Endodermal cell (in vitro differentiated cells): Measurements from ENCODE around the gene NETO1. TPM values are rescaled to one million over a fixed set of nuclear protein-coding genes. Genes with fewer than 3 reads are reported as not detected.

Experiments used
- DNase-seq: peaks from one replicate; pipeline ENCODE4 v3.0.0-alpha.2; 2017
- H3K27ac ChIP-seq: 2 replicates; pipeline ENCODE4 v1.5.1; 2013; ENCODE audit warnings: mild to moderate bottlenecking, low read depth, low read length, moderate library complexity
- H3K27me3 ChIP-seq: 2 replicates; pipeline ENCODE4 v1.6.1; 2013; ENCODE audit warnings: mild to moderate bottlenecking, low read length, moderate library complexity; ENCODE audit not compliant: insufficient read depth, control insufficient read depth, poor library complexity, severe bottlenecking
- H3K36me3 ChIP-seq: 2 replicates; pipeline ENCODE4 v1.7.0; 2013; ENCODE audit warnings: mild to moderate bottlenecking, low read length, moderate library complexity; ENCODE audit not compliant: control insufficient read depth, insufficient read depth
- H3K4me1 ChIP-seq: one replicate; pipeline ENCODE4 v1.7.0; 2013; ENCODE audit warnings: low read length; ENCODE audit not compliant: control insufficient read depth, insufficient read depth
- H3K4me3 ChIP-seq: 2 replicates; pipeline ENCODE4 v1.5.1; 2013; ENCODE audit warnings: mild to moderate bottlenecking, low read length, moderate library complexity
- H3K9ac ChIP-seq: 2 replicates; pipeline ENCODE4 v1.6.1; 2013; ENCODE audit warnings: mild to moderate bottlenecking, low read length, moderate library complexity; ENCODE audit not compliant: poor library complexity, severe bottlenecking; ENCODE audit errors: extremely low read depth
- H3K9me3 ChIP-seq: 2 replicates; pipeline ENCODE4 v1.6.1; 2013; ENCODE audit warnings: mild to moderate bottlenecking, low read length, moderate library complexity; ENCODE audit not compliant: control insufficient read depth
- H3K27ac Mint-ChIP-seq: 2 replicates; pipeline ENCODE4 v1.8.0; 2020; ENCODE audit warnings: mixed read lengths
- H3K27me3 Mint-ChIP-seq: 2 replicates; pipeline ENCODE4 v1.8.0; 2021; ENCODE audit warnings: mild to moderate bottlenecking, mixed read lengths; ENCODE audit not compliant: insufficient read depth
- H3K36me3 Mint-ChIP-seq: 2 replicates; pipeline ENCODE4 v1.8.0; 2020; ENCODE audit warnings: low read depth, mixed read lengths
- H3K4me1 Mint-ChIP-seq: 2 replicates; pipeline ENCODE4 v1.8.0; 2020; ENCODE audit warnings: mixed read lengths
- H3K4me3 Mint-ChIP-seq: 2 replicates; pipeline ENCODE4 v1.8.0; 2020; ENCODE audit warnings: mild to moderate bottlenecking, moderate library complexity, mixed read lengths
- H3K9me3 Mint-ChIP-seq: 2 replicates; pipeline ENCODE4 v1.8.0; 2020; ENCODE audit warnings: mild to moderate bottlenecking, mixed read lengths
- CTCF ChIP-seq: fragments of 200-600 bp; sonication (generic); conservative IDR thresholded peaks from 2 replicates; pipeline ENCODE4 v1.5.0; 2021; ENCODE audit warnings: antibody characterized with exemption, mild to moderate bottlenecking
- WGBS, 2 experiments: methylation state at CpG; one replicate each; pipeline versions ENCODE4 v1.1.5 to v1.1.7; 2013; ENCODE audit warnings: missing lambda C conversion rate in 2 of 2, mixed read lengths in 1 of 2; ENCODE audit not compliant: insufficient coverage in 1 of 2, insufficient read length in 1 of 2; 5-methylcytosine and 5-hydroxymethylcytosine counted together
- total RNA-seq, 2 donors: library from RNA; stranded (reverse); fragmentation: NEBNext Ultra II Directional in 1 of 2; extraction: Animal tissue kit (Norgen Biotek cat#: 25700) in 1 of 2; gene quantifications; 2 replicates in 1 of 2; 3 replicates in 1 of 2; pipeline ENCODE4 v1.2.1, GENCODE V29; 2021

Gene NETO1
- total RNA-seq, 2 donors from 2014 or later: 4.2 to 6.5 TPM

GRCh38 chr18:72823345-72823744, 44.4 kb downstream of the NETO1 start:
- H3K9me3 ChIP-seq: no peaks in the 10 kb centered on the region
- no peaks in the 10 kb centered on the region for H3K27me3 ChIP-seq
- H3K4me1 ChIP-seq: no peaks in the 10 kb centered on the region
- no peak for TF ChIP-seq CTCF
- H3K36me3 ChIP-seq: no peaks in the 10 kb centered on the region
- H3K27ac ChIP-seq: no peak overlapping the region
- whole genome bisulfite sequencing, 2 experiments: 89 to 94% methylated on average over 8 of the region's 8 CpGs
- no peaks in the 10 kb centered on the region for H3K36me3 Mint-ChIP-seq
- no peak overlapping the region for H3K27ac Mint-ChIP-seq
- no peak overlapping the region for H3K9ac ChIP-seq
- H3K4me3 Mint-ChIP-seq: no peak overlapping the region
- H3K9me3 Mint-ChIP-seq: no peaks in the 10 kb centered on the region
- no peak for DNase-seq
- no peaks in the 10 kb centered on the region for H3K27me3 Mint-ChIP-seq
- no peak overlapping the region for H3K4me3 ChIP-seq
- peaks cover 4% of the 10 kb centered on the region for H3K4me1 Mint-ChIP-seq

GRCh38 chr18:72822202-72822601, 45.6 kb downstream of the NETO1 start:
- H3K27ac Mint-ChIP-seq: no peak overlapping the region
- 94 to 95% methylated on average over 13 of the region's 13 CpGs for WGBS, 2 experiments
- DNase-seq: no peak
- no peaks in the 10 kb centered on the region for H3K9me3 ChIP-seq
- H3K4me1 ChIP-seq: no peaks in the 10 kb centered on the region
- H3K4me3 ChIP-seq: no peak overlapping the region
- H3K9ac ChIP-seq: no peak overlapping the region
- peaks cover 4% of the 10 kb centered on the region for H3K4me1 Mint-ChIP-seq
- H3K27ac ChIP-seq: no peak overlapping the region
- no peak for TF ChIP-seq CTCF
- no peaks in the 10 kb centered on the region for H3K9me3 Mint-ChIP-seq
- no peak overlapping the region for H3K4me3 Mint-ChIP-seq
- no peaks in the 10 kb centered on the region for H3K36me3 ChIP-seq
- no peaks in the 10 kb centered on the region for H3K27me3 ChIP-seq
- H3K36me3 Mint-ChIP-seq: no peaks in the 10 kb centered on the region
- H3K27me3 Mint-ChIP-seq: no peaks in the 10 kb centered on the region

GRCh38 chr18:72820571-72820970, 47.2 kb downstream of the NETO1 start:
- no peaks in the 10 kb centered on the region for H3K27me3 Mint-ChIP-seq
- H3K27ac ChIP-seq: no peak overlapping the region
- no peak overlapping the region for H3K27ac Mint-ChIP-seq
- no peak overlapping the region for H3K4me3 Mint-ChIP-seq
- peaks cover 4% of the 10 kb centered on the region for H3K4me1 Mint-ChIP-seq
- H3K36me3 Mint-ChIP-seq: no peaks in the 10 kb centered on the region
- WGBS, 2 experiments: 76 to 85% methylated on average over 4 to 7 of the region's 7 CpGs
- H3K4me1 ChIP-seq: no peaks in the 10 kb centered on the region
- DNase-seq: no peak
- H3K9me3 Mint-ChIP-seq: no peaks in the 10 kb centered on the region
- H3K4me3 ChIP-seq: no peak overlapping the region
- H3K36me3 ChIP-seq: no peaks in the 10 kb centered on the region
- H3K9me3 ChIP-seq: no peaks in the 10 kb centered on the region
- no peak overlapping the region for H3K9ac ChIP-seq
- TF ChIP-seq CTCF: no peak
- H3K27me3 ChIP-seq: no peaks in the 10 kb centered on the region
